GM23338 (cell line): ENCODE data around the gene DOCK11. TPM values are rescaled to one million over a fixed set of nuclear protein-coding genes. Genes with fewer than 3 reads are reported as not detected.

Source experiments
- polyA plus RNA-seq: library from polyadenylated mRNA; unstranded; fragments of >200 nt; fragmentation: Nextera tagmentation; extraction: Ambion mirVana; gene quantifications from 2 replicates; pipeline ENCODE4 v1.2.1, GENCODE V29; 2016
- small RNA-seq: library from RNA; depleted of rRNA; stranded (forward); fragments of <200 nt; gene quantifications from one replicate; pipeline ENCODE3, GENCODE V24; 2014; ENCODE audit warnings: low replicate concordance
- total RNA-seq: library from RNA; depleted of rRNA; stranded (reverse); fragments of >200 nt; shearing (Covaris generic); gene quantifications from 2 replicates; pipeline ENCODE4 v1.2.3, GENCODE V29; 2014; rRNA removed

Gene DOCK11
- total and polyA plus RNA-seq, 2 experiments from 2014 or later, result 6.0 to 12.3 TPM

Small RNAs within 50 kb of the gene (small RNA-seq; reads per million reads assigned to genes)
- gene RF00019, result not detected

Other genes with a start within 250 kb of the DOCK11 start
- gene WDR44, start 149.7 kb upstream of the DOCK11 start, total RNA-seq, result 17.5 and 20.7 TPM in 2 replicates
- gene WDR44, start 149.7 kb upstream of the DOCK11 start, polyA plus RNA-seq, result 19.5 and 21.0 TPM in 2 replicates
- 6.6 and 7.0 TPM in 2 replicates for gene IL13RA1, start 231.8 kb downstream of the DOCK11 start, total RNA-seq
- 2.7 and 3.2 TPM in 2 replicates for gene IL13RA1, start 231.8 kb downstream of the DOCK11 start, polyA plus RNA-seq